ENCODE data around the gene WNT6.

Gene WNT6

GRCh38 chr2:218858671-218859555, 692 bp upstream of the WNT6 start:
- TF ChIP-seq, protein P1, sequence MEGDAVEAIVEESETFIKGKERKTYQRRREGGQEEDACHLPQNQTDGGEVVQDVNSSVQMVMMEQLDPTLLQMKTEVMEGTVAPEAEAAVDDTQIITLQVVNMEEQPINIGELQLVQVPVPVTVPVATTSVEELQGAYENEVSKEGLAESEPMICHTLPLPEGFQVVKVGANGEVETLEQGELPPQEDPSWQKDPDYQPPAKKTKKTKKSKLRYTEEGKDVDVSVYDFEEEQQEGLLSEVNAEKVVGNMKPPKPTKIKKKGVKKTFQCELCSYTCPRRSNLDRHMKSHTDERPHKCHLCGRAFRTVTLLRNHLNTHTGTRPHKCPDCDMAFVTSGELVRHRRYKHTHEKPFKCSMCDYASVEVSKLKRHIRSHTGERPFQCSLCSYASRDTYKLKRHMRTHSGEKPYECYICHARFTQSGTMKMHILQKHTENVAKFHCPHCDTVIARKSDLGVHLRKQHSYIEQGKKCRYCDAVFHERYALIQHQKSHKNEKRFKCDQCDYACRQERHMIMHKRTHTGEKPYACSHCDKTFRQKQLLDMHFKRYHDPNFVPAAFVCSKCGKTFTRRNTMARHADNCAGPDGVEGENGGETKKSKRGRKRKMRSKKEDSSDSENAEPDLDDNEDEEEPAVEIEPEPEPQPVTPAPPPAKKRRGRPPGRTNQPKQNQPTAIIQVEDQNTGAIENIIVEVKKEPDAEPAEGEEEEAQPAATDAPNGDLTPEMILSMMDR (IDR thresholded peaks at IDR 0.05; ENCODE audit: extremely low read depth, missing control alignments), result no peak
- DNase-seq (ENCODE audit: low spot score), result no peak

DNA sequence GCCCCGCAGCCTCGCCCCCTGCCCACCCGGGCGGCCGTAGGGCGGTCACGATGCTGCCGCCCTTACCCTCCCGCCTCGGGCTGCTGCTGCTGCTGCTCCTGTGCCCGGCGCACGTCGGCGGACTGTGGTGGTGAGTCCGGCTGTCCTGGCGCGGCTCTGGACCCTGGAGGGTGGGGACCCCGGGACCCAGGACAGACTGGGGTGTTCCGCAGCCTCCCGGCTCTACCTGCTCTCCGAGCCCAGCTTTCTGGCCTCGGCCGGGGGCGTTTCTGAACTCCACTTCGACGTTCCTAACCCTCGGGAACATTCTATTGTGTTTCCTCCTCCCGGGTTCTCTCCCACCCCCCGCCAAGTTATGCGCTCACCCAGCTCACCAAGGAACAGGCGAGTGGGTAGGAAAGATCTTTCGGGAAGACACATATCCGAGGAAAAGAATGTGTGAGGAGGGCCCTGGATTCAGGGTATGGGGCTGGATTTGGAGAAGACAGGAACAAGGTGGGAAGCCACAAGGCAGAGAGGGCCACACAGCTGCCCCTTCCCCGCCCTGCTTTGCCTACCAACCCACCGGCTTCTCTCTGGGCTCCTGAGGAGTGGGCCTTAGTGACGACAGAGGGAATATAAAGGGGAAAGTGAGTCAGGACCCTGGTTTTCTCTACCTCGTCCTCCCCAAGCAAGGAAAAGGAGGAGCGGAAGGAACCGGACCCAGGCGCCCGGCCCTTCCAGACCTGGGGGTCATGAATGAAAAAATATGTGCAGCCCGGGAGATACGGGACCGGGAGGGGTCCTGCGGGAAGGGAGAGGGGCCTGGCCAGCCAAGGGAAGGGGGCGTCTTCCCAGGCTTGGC, 605 bp downstream of the WNT6 start:
- TF ChIP-seq, protein P1 (IDR thresholded peaks at IDR 0.05; ENCODE audit: extremely low read depth, missing control alignments), result no peak

GRCh38 chr2:218860950-218861381, 1.4 kb downstream of the WNT6 start:
- TF ChIP-seq, protein P1 (IDR thresholded peaks at IDR 0.05; ENCODE audit: extremely low read depth, missing control alignments), result no peak
- DNase-seq (ENCODE audit: low spot score), result no peak

More for the DNA sequence above, 605 bp downstream of the WNT6 start:
- DNase-seq (ENCODE audit: low spot score), result no peak

DNA sequence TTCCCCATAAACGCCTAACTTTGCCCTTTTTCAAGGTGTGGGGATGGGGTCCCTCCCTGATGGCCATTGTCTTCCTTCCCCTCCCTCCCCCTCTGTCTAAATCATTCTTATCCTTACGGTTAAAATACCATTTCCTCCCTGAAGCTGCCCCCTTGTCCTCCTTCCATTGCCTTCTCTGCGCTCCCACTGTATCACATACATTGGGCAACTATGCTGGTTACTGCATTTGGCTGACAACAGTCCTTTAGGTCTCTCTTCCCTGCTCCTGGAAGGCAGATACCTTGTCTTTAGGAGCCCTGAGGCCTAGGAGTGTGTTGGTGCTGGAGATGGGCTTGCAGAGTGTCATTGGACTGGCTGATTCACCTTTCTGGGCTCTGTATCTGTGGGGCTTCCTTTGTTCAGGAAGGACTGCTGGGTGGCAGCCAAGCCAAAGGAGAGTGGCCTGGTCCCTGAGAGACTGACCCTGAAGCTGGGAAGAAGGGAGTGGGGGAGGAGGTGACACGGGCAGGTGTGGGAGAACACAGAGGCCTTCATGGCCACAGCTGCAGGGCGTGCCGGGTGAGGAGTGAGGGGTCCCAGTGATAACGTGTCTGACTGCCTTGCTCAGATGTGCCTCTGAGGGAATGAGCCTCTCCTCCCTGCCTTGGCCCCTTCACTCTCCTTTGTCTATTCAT, 2.2 kb downstream of the WNT6 start:
- TF ChIP-seq, protein P1 (IDR thresholded peaks at IDR 0.05; ENCODE audit: extremely low read depth, missing control alignments), result no peak
- DNase-seq (ENCODE audit: low spot score), result no peak

DNA sequence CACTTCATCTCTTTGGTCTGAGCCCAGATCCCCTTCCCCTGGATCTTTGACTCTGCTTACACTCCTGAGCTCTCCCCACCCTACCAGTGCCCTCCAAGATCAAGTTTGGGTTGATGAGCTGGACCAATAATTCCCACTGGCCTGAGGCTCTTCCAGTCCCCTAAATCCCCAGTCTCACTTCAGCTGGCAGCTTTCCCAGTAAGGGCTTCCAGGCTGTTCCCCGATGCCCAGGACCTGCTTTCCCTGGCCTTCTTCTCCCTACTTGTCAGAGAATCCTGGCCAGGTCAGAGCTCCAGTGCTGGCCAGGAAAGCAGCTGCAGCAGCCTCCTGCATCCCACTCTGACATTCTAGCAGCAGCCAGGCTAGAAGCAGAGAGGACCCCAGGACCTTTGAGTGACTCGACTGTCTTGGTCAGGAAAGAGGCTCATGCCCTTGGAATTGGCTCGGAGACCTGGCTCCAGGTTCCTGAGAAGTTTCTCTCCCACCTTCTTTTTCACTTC, 3.5 kb downstream of the WNT6 start:
- TF ChIP-seq, protein P1 (IDR thresholded peaks at IDR 0.05; ENCODE audit: extremely low read depth, missing control alignments), result no peak
- no peak for DNase-seq (ENCODE audit: low spot score)

DNA sequence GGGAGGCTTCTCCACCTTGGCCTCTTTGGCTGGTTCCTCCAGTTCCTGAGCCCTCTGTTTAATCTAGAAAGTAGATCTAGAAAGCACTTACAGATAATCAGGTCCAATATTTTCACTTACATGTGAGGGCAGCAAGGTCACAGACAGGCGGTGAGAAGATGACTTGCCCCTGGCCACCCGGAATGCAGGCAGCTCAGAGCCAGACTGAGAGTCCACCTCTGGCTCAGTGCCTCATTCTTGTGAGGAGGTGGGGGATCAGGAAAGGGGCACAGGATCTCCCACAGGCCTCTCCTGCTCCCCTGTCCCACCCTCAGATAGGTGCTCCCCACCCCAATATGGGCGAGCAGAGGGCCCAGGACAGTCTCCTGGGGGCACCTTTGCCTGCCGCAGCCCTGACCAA, 5.8 kb downstream of the WNT6 start:
- TF ChIP-seq, protein P1 (IDR thresholded peaks at IDR 0.05; ENCODE audit: extremely low read depth, missing control alignments), result no peak
- DNase-seq (ENCODE audit: low spot score), result no peak

Measured in GM20000 (cell line).